PC-9 (cell line): ENCODE results near the gene NLRP7. TPM values are rescaled to one million over a fixed set of nuclear protein-coding genes. Genes with fewer than 3 reads are reported as not detected.
A peak's percentile ranks its signal among the peaks of the same experiment; 100 is the strongest.
"Not testable (repeated sequence)": the region's sequence is repeated elsewhere in the genome, so short reads cannot be mapped to it uniquely, and the experiment has no call there.

Experiments
- BruUV-seq: library from RNA; stranded (reverse); fragments of 400-500 nt; replicated peaks from 2 replicates; lab custom pipeline; 2021; lab: Mats Ljungman, UMichigan
- CTCF ChIA-PET: fragments of 300-600 bp; sonication (Branson Sonifier 250); formaldehyde crosslinking; loops from one replicate; lab custom pipeline; 2022; ENCODE audit warnings: antibody characterized with exemption; lab: Charles Lee
- POLR2A ChIA-PET: fragments of 300-600 bp; sonication (Branson Sonifier 250); formaldehyde crosslinking; loops from one replicate; lab custom pipeline; 2022; ENCODE audit warnings: antibody characterized with exemption; ENCODE audit not compliant: unreplicated experiment; lab: Charles Lee
- DNase-seq, 2 experiments: peaks; one replicate each; pipeline versions ENCODE4 v3.0.0 to v3.0.0-alpha.2; 2015 to 2022; ENCODE audit warnings: mixed read lengths in 1 of 2
- H2AFZ ChIP-seq: fragments of 200-600 bp; sonication (generic); 2 replicates; pipeline ENCODE4 v1.8.1; 2017; ENCODE audit warnings: antibody characterized with exemption
- H3F3A ChIP-seq: fragments of 200-600 bp; sonication (generic); 2 replicates; pipeline ENCODE4 v1.8.1; 2017; ENCODE audit warnings: antibody characterized with exemption, mild to moderate bottlenecking, low read depth; ENCODE audit not compliant: insufficient read depth
- H3K27ac ChIP-seq: fragments of 200-600 bp; sonication (generic); 2 replicates; pipeline ENCODE4 v1.6.1; 2016; ENCODE audit warnings: mixed run types
- H3K27me3 ChIP-seq: fragments of 200-600 bp; sonication (generic); 2 replicates; pipeline ENCODE4 v1.6.1; 2016; ENCODE audit warnings: low read depth, mixed run types; ENCODE audit not compliant: insufficient read depth
- H3K36me3 ChIP-seq: fragments of 200-600 bp; sonication (generic); 2 replicates; pipeline ENCODE4 v1.6.1; 2016; ENCODE audit warnings: low read depth, mixed run types
- H3K4me1 ChIP-seq: fragments of 200-600 bp; sonication (generic); replicated peaks from 2 replicates; pipeline ENCODE4 v1.6.1; 2016; ENCODE audit warnings: mixed run types; ENCODE audit not compliant: insufficient read depth
- H3K4me2 ChIP-seq: fragments of 200-600 bp; sonication (generic); 2 replicates; pipeline ENCODE4 v1.6.1; 2017; ENCODE audit warnings: mixed run types
- H3K4me3 ChIP-seq: fragments of 200-600 bp; sonication (generic); 2 replicates; pipeline ENCODE4 v1.6.1; 2016; ENCODE audit warnings: mixed run types
- H3K79me2 ChIP-seq: fragments of 200-600 bp; sonication (generic); 2 replicates; pipeline ENCODE4 v1.6.1; 2017; ENCODE audit warnings: low read depth, mixed run types
- H3K9me2 ChIP-seq: fragments of 200-600 bp; sonication (generic); 2 replicates; pipeline ENCODE4 v1.8.1; 2017; ENCODE audit warnings: mild to moderate bottlenecking; ENCODE audit not compliant: insufficient read depth
- H3K9me3 ChIP-seq: fragments of 200-600 bp; sonication (generic); 2 replicates; pipeline ENCODE4 v1.8.1; 2016; ENCODE audit warnings: low read depth; ENCODE audit not compliant: insufficient read depth
- H4K20me1 ChIP-seq: fragments of 200-600 bp; sonication (generic); 2 replicates; pipeline ENCODE4 v1.8.1; 2017; ENCODE audit not compliant: insufficient read depth
- CTCF ChIP-seq: fragments of 200-600 bp; sonication (generic); conservative IDR thresholded peaks from 2 replicates; pipeline ENCODE4 v1.6.1; 2017; ENCODE audit warnings: mixed run types, antibody characterized with exemption, mild to moderate bottlenecking, moderate library complexity
- EZH2 ChIP-seq: fragments of 200-600 bp; sonication (generic); IDR thresholded peaks from 2 replicates; pipeline ENCODE4 v1.8.0; 2017; ENCODE audit warnings: antibody characterized with exemption, low read depth
- intact Hi-C: fragments of 100-400 bp; cut with micrococcal nuclease; formaldehyde crosslinking; loops from one replicate; pipeline ENCODE4 v1.10.0; 2022; ENCODE audit not compliant: unreplicated experiment
- total RNA-seq: library from RNA; stranded (reverse); gene quantifications from 2 replicates; pipeline ENCODE4 v1.2.3, GENCODE V29; 2021

Gene NLRP7
- total RNA-seq, 1 experiment from 2014 or later: 0.50 TPM

DNA sequence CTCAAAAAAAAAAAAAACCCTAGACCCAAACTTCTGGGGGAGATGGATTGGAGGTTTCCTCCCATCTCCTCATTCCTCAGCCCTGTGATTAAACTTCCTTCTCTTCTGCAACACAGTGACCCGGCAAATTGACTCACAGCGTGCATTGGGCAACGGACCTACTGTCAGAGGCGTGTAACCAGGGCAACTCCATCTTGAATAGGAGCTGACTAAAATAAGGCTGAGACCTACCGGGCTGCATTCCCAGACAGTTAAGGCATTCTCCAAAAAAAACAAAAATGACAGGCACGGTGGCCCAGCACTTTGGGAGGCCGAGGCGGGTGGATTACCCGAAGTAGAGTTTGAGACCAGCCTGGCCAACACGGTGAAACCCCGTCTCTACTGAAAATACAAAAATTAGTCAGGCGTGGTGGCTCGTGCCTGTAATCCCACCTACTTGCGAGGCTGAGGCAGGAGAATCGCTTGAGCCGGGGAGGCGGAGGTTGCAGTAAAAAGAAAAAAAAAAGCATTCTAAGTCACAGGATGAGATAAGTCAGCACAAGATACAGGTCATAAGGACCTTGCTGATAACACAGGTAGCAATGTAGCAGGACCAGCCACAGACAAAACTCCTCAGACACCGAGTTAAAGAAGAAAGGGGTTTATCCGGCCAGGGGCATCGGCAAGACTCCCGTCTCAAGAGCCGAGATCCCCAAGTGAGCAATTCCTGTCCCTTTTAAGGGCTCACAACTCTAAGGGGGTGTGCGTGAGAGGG lies 5.4 kb upstream of the NLRP7 start:
- Histone ChIP-seq H2AFZ (peak overlapping the region; percentile 66; the same call in 1 of the 2 replicates), H3K9me3 (no peaks in the 10 kb centered on the region), H3K4me2 (peak overlapping the region; percentile 66), H3K9me2 (no peaks in the 10 kb centered on the region), H3K4me3 (peak overlapping the region; percentile 17; the same call in 1 of the 2 replicates), H3F3A (peaks cover 23% of the 10 kb centered on the region; the same call in 1 of the 2 replicates), H3K4me1 (peaks cover 24% of the 10 kb centered on the region), H3K27ac (peak overlapping the region; percentile 88), H3K27me3 (no peaks in the 10 kb centered on the region), H4K20me1 (no peaks in the 10 kb centered on the region), H3K79me2 (no peaks in the 10 kb centered on the region), H3K36me3 (no peaks in the 10 kb centered on the region)
- peak; percentile 90 to 99 for DNase-seq
- TF ChIP-seq CTCF: no peak
- TF ChIP-seq EZH2: no peak
- TSS peak; percentile 89 for BruUV-seq
- ChIA-PET POLR2A (interaction anchor here (0.5 to 0.6 kb wide), 3 partner anchors 110 to 1432 kb away, joined by 12 to 18 read pairs (median 12); partner anchors contain the start of gene RDH13), CTCF (no interaction called here)
- intact Hi-C loops: loop anchor here (10.0 kb wide), 1 partner anchor 112 kb away; the partner anchor contains the start of gene RDH13

DNA sequence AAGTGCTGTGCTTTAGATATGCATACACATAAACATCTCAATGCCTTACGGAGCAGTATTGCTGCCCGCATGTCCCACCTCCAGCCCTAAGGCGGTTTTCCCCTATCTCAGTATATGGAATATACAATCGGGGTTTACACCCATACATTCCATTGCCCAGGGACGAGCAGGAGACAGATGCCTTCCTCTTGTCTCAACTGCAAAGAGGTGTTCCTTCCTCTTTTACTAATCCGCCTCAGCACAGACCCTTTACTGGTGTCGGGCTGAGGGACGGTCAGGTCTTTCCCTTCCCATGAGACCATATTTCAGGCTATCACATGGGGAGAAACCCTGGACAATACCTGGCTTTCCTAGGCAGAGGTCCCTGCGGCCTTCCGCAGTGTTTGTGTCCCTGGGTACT lies 3.2 kb upstream of the NLRP7 start:
- intact Hi-C loops: loop anchor here (10.0 kb wide), 1 partner anchor 114 kb away; the partner anchor contains the start of gene RDH13
- not testable (repeated sequence) for H3K27ac ChIP-seq, H3K9me2 ChIP-seq

DNA sequence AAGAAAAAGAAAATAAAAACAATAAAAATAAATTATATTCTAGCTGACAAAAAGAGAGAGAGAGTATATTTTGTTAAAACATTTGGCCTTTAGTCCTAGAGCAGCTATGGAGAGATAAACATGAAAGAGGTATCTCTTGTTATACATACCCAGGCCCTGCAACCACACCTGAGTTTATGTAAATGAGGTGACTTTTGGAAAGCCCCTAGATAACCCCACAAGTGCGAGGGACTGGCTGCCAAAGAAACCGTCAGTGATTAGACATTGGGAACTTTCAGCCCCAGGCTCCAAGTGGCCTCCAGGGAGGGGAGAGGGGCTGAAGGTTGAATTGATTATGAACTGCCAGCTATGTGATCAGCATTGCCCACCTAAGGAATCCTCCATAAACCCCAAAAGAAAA lies 2.1 kb upstream of the NLRP7 start:
- H3K4me2 ChIP-seq: no peak overlapping the region
- H3K27me3 ChIP-seq: no peaks in the 10 kb centered on the region
- ChIA-PET POLR2A (no interaction called here), CTCF (no interaction called here)
- no peak for TF ChIP-seq CTCF
- no peak for TF ChIP-seq EZH2
- no peak overlapping the region for H3K4me3 ChIP-seq
- no peak overlapping the region; the same call in 1 of the 2 replicates for H2AFZ ChIP-seq
- DNase-seq: no peak
- peaks cover 24% of the 10 kb centered on the region for H3K4me1 ChIP-seq
- H3K9me3 ChIP-seq: no peaks in the 10 kb centered on the region
- H3K27ac ChIP-seq: no peak overlapping the region
- H3K79me2 ChIP-seq: no peaks in the 10 kb centered on the region
- H3K9me2 ChIP-seq: no peaks in the 10 kb centered on the region
- no peaks in the 10 kb centered on the region for H3K36me3 ChIP-seq
- intact Hi-C loops: no loop called here
- no peaks in the 10 kb centered on the region for H4K20me1 ChIP-seq
- peaks cover 23% of the 10 kb centered on the region; the same call in 1 of the 2 replicates for H3F3A ChIP-seq
- no TSS peak for BruUV-seq

More for the DNA sequence above, 3.2 kb upstream of the NLRP7 start:
- H4K20me1 ChIP-seq, BruUV-seq, DNase-seq, H3K36me3 ChIP-seq, H3K27me3 ChIP-seq, POLR2A ChIA-PET, H3K9me3 ChIP-seq, H3K4me2 ChIP-seq, CTCF ChIA-PET, H3K4me3 ChIP-seq, H3K79me2 ChIP-seq: not testable (repeated sequence)
- peaks cover 24% of the 10 kb centered on the region for H3K4me1 ChIP-seq
- peaks cover 23% of the 10 kb centered on the region; the same call in 1 of the 2 replicates for H3F3A ChIP-seq
- H2AFZ ChIP-seq: 0 out of 2 replicates have a peak overlapping the region, but pooled peaks have one; percentile 9

DNA sequence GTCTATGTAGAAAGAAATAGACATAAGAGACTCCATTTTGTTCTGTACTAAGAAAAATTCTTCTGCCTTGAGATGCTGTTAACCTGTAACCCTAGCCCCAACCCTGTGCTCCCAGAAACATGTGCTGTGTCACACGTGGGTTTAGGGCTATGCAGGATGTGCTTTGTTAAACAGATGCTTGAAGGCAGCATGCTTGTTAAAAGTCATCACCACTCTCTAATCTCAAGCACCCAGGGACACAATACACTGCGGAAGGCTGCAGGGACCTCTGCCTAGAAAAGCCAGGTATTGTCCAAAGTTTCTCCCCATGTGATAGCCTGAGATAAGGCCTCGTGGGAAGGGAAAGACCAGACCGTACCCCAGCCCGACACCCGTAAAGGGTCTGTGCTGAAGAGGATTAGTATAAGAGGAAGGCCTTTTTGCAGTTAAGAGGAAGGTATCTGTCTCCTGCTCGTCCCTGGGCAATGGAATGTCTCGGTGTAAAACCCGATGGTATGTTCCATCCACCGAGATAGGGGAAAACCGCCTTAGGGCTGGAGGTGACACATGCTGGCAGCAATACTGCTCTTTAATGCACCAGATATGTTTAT lies 3.5 kb downstream of the NLRP7 start:
- H3K9me3 ChIP-seq, H4K20me1 ChIP-seq, H3K27me3 ChIP-seq, POLR2A ChIA-PET, H2AFZ ChIP-seq, H3K9me2 ChIP-seq, CTCF ChIA-PET, H3K36me3 ChIP-seq, H3K4me3 ChIP-seq, H3F3A ChIP-seq, H3K27ac ChIP-seq, intact Hi-C loops, H3K4me2 ChIP-seq, BruUV-seq, H3K4me1 ChIP-seq, H3K79me2 ChIP-seq: not testable (repeated sequence)
- DNase-seq: peak in 1 of 2 experiments; percentile 30

GRCh38 chr19:54939538-54939937 lies 7.8 kb downstream of the NLRP7 start:
- H2AFZ ChIP-seq, CTCF ChIA-PET, H3K4me3 ChIP-seq, BruUV-seq, H3K4me1 ChIP-seq, H3F3A ChIP-seq, H4K20me1 ChIP-seq, H3K27ac ChIP-seq, H3K9me2 ChIP-seq, H3K4me2 ChIP-seq, H3K79me2 ChIP-seq, H3K36me3 ChIP-seq, H3K9me3 ChIP-seq, DNase-seq, intact Hi-C loops, POLR2A ChIA-PET: not testable (repeated sequence)
- peaks cover 25% of the 10 kb centered on the region; the same call in 1 of the 2 replicates for H3K27me3 ChIP-seq
